GM12801 (cell line): Measurements from ENCODE around the gene RNF152.

Experiments used
- TF ChIP-seq, protein P1 (sequence below): IDR thresholded peaks from one replicate; pipeline ENCODE4 v1.5.1; 2011; ENCODE audit warnings: control low read depth; ENCODE audit not compliant: insufficient read length; ENCODE audit errors: extremely low read depth

Gene RNF152

DNA sequence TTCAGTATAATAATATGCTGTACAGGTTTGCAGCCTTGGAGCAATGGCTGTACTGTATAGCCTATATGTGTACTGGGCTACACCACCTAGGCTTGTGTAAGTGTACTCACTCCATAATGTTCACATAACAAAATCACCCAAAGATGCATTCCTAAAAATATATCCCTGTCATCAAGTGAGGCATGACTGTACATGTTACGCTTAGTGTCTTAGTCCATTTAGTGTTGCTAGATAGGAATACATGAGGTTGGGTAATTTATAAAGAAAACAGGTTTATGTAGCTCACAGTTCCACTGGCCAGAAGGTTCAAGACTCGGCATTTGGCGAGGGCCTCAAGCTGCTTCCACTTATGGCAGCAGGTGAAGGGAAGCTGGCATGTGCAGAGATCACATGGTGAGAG lies 31.4 kb downstream of the RNF152 start:
- TF ChIP-seq, protein P1, sequence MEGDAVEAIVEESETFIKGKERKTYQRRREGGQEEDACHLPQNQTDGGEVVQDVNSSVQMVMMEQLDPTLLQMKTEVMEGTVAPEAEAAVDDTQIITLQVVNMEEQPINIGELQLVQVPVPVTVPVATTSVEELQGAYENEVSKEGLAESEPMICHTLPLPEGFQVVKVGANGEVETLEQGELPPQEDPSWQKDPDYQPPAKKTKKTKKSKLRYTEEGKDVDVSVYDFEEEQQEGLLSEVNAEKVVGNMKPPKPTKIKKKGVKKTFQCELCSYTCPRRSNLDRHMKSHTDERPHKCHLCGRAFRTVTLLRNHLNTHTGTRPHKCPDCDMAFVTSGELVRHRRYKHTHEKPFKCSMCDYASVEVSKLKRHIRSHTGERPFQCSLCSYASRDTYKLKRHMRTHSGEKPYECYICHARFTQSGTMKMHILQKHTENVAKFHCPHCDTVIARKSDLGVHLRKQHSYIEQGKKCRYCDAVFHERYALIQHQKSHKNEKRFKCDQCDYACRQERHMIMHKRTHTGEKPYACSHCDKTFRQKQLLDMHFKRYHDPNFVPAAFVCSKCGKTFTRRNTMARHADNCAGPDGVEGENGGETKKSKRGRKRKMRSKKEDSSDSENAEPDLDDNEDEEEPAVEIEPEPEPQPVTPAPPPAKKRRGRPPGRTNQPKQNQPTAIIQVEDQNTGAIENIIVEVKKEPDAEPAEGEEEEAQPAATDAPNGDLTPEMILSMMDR = no peak

DNA sequence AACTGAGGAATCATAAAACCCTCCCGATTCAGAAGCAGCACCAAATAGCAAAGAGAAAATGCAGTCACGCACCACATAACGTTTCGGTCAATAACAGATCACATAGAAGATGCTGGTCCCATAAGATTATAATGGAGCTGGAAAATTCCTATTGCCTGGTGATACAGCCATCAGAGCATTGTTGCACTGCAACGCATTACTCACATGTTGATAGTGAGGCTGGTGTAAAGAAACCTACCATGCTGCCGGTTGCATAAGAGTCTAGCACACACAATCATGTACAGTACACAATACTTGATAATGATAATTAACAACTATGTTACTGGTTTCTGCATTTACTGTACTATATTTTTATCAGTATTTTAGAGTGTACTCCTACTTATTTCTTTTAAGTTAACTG lies 32.5 kb downstream of the RNF152 start:
- TF ChIP-seq, protein P1 = no peak

DNA sequence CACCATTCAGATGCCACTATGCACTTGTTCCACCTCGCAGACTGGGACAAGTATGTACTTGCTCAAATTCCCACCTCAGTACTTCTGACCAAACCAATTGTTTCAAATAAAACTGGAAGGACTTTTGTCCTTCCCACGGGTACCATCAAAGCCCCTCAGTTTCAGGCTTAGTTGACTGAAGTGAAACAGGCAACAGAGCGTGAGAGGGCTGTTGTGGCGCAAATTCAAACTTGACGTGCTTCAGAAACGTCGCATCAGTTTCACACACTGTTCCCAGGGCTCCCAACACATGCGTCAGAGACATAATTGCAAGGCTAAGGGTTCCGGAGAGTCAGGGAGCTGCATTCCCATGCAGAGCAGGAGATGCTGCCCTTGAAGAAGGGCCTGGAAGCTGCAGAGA lies 33.7 kb downstream of the RNF152 start:
- TF ChIP-seq, protein P1 = no peak

DNA sequence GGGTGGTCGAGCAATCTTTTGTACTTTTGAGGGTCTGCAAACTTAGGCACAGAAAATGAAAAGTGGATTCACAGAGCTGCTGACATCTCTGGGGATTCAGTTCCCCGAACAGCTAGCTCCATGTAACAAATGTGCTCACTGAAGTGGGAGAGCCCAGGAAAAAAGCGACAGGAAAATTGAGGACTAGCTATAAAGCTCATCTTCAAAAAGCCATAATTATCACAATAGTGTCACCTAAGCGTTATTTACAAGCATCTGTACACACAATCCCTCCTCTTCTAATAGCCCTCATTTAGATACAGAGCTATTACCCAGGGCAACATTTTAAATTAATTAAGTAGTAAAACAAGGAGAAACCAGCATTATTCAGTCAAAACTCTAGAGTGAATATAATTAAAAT lies 36.1 kb downstream of the RNF152 start:
- TF ChIP-seq, protein P1 = no peak

DNA sequence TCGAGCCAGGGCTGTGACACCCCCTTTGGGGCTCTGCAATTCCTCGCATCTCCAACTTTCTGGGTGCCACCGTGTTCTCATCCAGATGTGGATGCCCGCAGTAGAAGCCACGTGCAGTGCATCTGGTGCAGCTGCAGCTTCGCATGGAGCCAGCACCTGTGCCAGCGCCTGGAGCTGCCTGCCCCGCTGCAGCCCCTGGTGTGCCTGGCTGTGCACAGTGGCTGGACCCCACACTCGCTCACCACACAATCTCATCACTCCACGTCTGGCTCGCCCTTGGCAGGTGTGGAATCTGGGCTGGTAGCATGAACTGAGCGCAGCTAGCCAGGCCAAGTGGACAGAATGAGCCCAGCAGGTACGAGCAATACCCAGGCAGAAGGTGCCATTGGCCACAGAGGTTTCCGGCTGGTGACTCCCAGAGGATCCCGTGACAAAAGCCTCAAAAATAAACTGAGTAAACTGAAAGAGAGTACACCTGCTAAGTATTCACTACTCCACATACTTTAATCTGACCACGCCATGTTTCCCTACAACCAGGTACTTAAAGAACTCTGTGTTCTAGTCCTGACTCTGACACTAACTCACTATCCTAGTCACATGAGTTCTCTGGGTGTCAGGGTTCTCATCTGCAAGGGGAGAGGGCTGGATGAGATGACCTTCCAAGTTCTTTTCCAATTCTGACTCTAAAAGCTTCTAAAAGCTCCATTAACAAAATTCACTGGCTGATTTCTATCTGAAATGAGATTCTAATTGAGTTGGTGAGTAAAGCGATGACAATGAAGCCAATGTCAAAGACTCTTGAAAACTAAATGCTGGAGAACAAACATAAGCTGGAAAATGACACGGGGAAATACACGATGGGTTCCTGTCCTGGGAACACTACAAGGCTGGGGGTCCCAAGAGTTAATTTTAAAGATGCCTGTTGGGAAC lies 37.1 kb downstream of the RNF152 start:
- TF ChIP-seq, protein P1 = no peak

DNA sequence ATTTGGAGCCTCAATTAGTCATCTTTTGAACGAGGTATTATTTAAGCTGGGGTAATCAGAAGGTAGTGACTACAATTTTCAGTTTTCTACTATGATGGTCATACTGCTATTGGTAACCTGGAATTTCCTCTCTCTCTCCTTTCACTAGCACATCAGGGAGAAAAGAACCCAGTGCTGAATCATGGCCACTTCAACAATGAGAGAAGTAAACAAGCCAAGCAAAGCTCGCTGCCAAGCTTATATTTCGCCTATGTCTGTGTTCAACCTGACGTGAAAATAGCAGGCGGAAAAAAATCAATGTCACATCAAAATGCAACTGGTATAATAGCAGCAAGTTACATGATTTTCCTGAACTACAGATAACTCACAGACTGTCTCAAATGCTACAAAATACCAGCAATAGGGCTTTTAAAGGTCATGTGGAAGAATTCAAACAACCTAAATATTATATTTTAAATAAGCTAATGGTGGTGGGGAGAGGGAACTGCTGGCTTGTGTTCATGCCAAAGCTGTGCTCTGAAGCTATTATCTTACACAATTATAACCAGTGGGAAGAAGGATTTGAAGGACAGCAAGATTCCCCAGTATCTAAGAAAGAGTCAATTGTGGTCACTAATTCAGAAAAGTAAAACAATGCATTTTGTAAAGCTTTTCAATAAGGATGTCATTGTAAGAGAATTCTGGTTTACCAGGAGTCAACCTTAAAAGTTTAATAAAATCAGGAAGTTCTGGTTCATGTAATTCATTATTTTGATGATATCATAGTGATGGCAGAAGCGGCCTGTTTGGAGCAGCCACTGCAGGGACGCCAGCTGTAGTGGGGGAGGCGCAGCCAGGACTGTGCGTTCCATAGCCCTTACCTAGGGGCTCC lies 38.0 kb downstream of the RNF152 start:
- TF ChIP-seq, protein P1 = no peak

DNA sequence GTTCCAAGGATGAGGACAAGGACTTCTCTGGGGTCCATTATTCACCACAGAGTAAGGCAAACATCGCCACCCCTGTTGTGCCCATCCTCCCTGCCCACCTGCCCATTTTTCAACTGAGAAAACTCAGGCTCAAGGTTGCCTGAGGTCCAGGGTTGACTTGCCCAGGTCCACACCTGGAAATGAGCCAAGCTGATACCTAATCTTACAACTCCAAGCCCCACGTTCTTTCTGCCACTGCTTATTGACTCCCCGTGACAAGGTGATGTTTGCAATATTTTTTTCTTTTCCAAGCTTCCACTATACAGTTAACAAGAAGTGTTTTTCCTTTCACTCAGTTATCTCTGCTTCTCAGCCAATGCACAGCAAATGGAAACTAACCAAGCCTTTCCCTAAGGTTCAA lies 39.0 kb downstream of the RNF152 start:
- TF ChIP-seq, protein P1 = no peak
